MM.1S (cell line): ENCODE results near the gene TMEM198.

Experiments used
- DNase-seq: peaks from one replicate; pipeline ENCODE4 v3.0.0-alpha.2; 2015
- H2AFZ ChIP-seq: fragments of 300-600 bp; sonication (generic); 2 replicates; pipeline ENCODE4 v1.6.0; 2016; ENCODE audit warnings: antibody characterized with exemption, low read length
- H3F3A ChIP-seq: fragments of 300-600 bp; sonication (generic); 2 replicates; pipeline ENCODE4 v1.6.1; 2016; ENCODE audit warnings: mild to moderate bottlenecking, antibody characterized with exemption, low read length, moderate library complexity, mixed read lengths; ENCODE audit not compliant: insufficient read depth
- H3K27ac ChIP-seq: fragments of 300-600 bp; sonication (generic); 2 replicates; pipeline ENCODE4 v1.5.1; 2016; ENCODE audit warnings: mild to moderate bottlenecking, low read length
- H3K27me3 ChIP-seq: fragments of 300-600 bp; sonication (generic); replicated peaks from 2 replicates; pipeline ENCODE4 v1.6.0; 2016; ENCODE audit warnings: low read length; ENCODE audit not compliant: insufficient read depth
- H3K36me3 ChIP-seq: fragments of 300-600 bp; sonication (generic); replicated peaks from 2 replicates; pipeline ENCODE4 v1.6.1; 2016; ENCODE audit warnings: mild to moderate bottlenecking, low read length, mixed read lengths; ENCODE audit not compliant: insufficient read depth
- H3K4me1 ChIP-seq: fragments of 300-600 bp; sonication (generic); 2 replicates; pipeline ENCODE4 v1.6.1; 2016; ENCODE audit warnings: low read length, mixed read lengths
- H3K4me2 ChIP-seq: fragments of 300-600 bp; sonication (generic); 2 replicates; pipeline ENCODE4 v1.6.0; 2016; ENCODE audit warnings: low read depth, low read length
- H3K4me3 ChIP-seq: fragments of 300-600 bp; sonication (generic); 2 replicates; pipeline ENCODE4 v1.5.1; 2016; ENCODE audit warnings: low read length, mixed read lengths
- H3K79me2 ChIP-seq: fragments of 300-600 bp; sonication (generic); 2 replicates; pipeline ENCODE4 v1.6.1; 2016; ENCODE audit warnings: mixed run types, low read length, mixed read lengths
- H3K9ac ChIP-seq: fragments of 300-600 bp; sonication (generic); 2 replicates; pipeline ENCODE4 v1.6.1; 2016; ENCODE audit warnings: low read length, mixed read lengths
- H3K9me2 ChIP-seq: fragments of 300-600 bp; sonication (generic); replicated peaks from 2 replicates; pipeline ENCODE4 v1.6.1; 2016; ENCODE audit warnings: mild to moderate bottlenecking, low read length, mixed read lengths; ENCODE audit not compliant: insufficient read depth
- H3K9me3 ChIP-seq: fragments of 300-600 bp; sonication (generic); replicated peaks from 2 replicates; pipeline ENCODE4 v1.6.1; 2016; ENCODE audit warnings: mild to moderate bottlenecking, low read length, mixed read lengths; ENCODE audit not compliant: insufficient read depth
- H4K20me1 ChIP-seq: fragments of 300-600 bp; sonication (generic); 2 replicates; pipeline ENCODE4 v1.6.1; 2016; ENCODE audit warnings: mild to moderate bottlenecking, low read length, moderate library complexity, mixed read lengths; ENCODE audit not compliant: insufficient read depth
- EZH2 ChIP-seq: fragments of 300-600 bp; sonication (generic); optimal IDR thresholded peaks from 2 replicates; pipeline ENCODE3; 2017; ENCODE audit warnings: low read depth, mild to moderate bottlenecking, antibody characterized with exemption, low read length, mixed read lengths
- EZH2phosphoT487 ChIP-seq: fragments of 300-600 bp; sonication (generic); IDR thresholded peaks from 2 replicates; pipeline ENCODE4 v1.6.1; 2018; ENCODE audit warnings: antibody characterized with exemption, low read length
- TF ChIP-seq, protein P1 (sequence below): fragments of 300-600 bp; sonication (generic); IDR thresholded peaks from 2 replicates; pipeline ENCODE4 v1.5.1; 2016; ENCODE audit warnings: antibody characterized with exemption, low read length, mixed read lengths

TMEM198 gene

DNA sequence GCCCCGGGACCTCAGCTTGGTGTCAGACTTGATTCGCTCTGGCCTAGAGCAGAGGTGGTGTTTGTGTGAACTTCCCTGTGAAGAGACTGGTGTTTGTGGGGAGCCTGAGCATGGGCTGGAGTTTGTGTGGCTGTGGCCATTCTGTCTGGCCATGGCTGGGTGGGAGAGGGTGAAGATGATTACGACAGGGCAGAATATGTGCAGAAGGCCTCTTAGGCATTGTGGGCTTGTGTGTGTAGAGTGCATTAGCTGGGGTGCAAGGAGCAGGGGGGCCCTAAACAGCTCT is 17.0 kb downstream of the TMEM198 start:
- Histone ChIP-seq H3K27ac (no peak overlapping the region), H3K79me2 (no peaks in the 10 kb centered on the region), H3K4me2 (no peak overlapping the region), H3K4me3 (no peak overlapping the region), H4K20me1 (no peaks in the 10 kb centered on the region), H3F3A (no peaks in the 10 kb centered on the region), H3K27me3 (peaks cover 97% of the 10 kb centered on the region), H2AFZ (no peak overlapping the region), H3K36me3 (no peaks in the 10 kb centered on the region), H3K4me1 (no peaks in the 10 kb centered on the region), H3K9me2 (no peaks in the 10 kb centered on the region), H3K9ac (no peak overlapping the region), H3K9me3 (no peaks in the 10 kb centered on the region)
- no peak for DNase-seq
- TF ChIP-seq, protein P1, sequence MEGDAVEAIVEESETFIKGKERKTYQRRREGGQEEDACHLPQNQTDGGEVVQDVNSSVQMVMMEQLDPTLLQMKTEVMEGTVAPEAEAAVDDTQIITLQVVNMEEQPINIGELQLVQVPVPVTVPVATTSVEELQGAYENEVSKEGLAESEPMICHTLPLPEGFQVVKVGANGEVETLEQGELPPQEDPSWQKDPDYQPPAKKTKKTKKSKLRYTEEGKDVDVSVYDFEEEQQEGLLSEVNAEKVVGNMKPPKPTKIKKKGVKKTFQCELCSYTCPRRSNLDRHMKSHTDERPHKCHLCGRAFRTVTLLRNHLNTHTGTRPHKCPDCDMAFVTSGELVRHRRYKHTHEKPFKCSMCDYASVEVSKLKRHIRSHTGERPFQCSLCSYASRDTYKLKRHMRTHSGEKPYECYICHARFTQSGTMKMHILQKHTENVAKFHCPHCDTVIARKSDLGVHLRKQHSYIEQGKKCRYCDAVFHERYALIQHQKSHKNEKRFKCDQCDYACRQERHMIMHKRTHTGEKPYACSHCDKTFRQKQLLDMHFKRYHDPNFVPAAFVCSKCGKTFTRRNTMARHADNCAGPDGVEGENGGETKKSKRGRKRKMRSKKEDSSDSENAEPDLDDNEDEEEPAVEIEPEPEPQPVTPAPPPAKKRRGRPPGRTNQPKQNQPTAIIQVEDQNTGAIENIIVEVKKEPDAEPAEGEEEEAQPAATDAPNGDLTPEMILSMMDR = no peak
- TF ChIP-seq EZH2phosphoT487 = no peak
- no peak for TF ChIP-seq EZH2

DNA sequence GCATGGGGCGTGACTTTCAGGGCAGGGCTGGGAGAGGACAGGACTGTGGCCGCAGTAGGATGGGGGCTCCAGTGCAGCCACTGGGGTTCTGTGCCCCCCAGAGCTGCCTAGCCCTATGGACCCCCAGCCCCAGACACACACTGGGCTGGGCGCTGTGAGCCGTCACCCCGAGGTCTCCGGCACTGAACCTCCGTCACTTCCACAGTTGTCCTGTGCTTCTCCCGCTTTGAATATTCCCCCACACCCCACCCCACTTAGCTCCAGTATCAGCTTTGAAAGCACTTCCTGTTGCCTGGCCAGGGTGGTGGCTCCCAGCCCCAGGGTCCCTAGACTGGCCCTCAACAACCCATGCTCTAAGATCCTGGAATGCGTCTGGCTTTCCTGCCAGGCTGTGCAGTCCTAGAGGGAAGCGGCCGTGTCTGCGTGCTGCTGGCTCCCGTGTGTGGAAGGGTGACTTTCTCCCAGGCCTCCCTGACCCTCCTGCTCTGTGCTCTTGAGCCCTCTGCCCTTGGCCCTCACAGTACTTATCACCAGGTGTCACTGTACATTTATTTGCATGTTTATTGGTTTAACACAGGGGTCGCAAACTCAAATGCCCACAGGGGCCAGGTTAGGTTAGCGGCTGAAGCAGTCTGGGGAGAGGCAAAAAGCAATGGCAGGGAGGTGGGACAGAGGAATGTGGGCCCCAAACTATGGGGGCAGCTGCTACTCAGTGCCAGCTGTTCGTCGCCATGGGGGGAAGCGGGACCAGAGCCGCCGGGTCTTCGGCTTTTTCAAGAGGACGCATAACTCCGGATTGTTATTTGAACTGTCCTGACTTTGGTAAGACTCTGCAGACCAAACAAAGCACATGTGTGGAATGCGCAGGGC is 17.6 kb downstream of the TMEM198 start:
- no peaks in the 10 kb centered on the region for H3K9me3 ChIP-seq
- TF ChIP-seq EZH2phosphoT487 (no peak), EZH2 (no peak)
- TF ChIP-seq, protein P1 = no peak
- H3K79me2 ChIP-seq = no peaks in the 10 kb centered on the region
- no peak overlapping the region for H3K9ac ChIP-seq
- H3K36me3 ChIP-seq = no peaks in the 10 kb centered on the region
- peaks cover 97% of the 10 kb centered on the region for H3K27me3 ChIP-seq
- H3K9me2 ChIP-seq = no peaks in the 10 kb centered on the region
- H3F3A ChIP-seq = no peaks in the 10 kb centered on the region
- no peak overlapping the region for H2AFZ ChIP-seq
- DNase-seq = no peak
- H4K20me1 ChIP-seq = no peaks in the 10 kb centered on the region
- H3K27ac ChIP-seq = no peak overlapping the region
- no peak overlapping the region for H3K4me2 ChIP-seq
- no peaks in the 10 kb centered on the region for H3K4me1 ChIP-seq
- no peak overlapping the region for H3K4me3 ChIP-seq

DNA sequence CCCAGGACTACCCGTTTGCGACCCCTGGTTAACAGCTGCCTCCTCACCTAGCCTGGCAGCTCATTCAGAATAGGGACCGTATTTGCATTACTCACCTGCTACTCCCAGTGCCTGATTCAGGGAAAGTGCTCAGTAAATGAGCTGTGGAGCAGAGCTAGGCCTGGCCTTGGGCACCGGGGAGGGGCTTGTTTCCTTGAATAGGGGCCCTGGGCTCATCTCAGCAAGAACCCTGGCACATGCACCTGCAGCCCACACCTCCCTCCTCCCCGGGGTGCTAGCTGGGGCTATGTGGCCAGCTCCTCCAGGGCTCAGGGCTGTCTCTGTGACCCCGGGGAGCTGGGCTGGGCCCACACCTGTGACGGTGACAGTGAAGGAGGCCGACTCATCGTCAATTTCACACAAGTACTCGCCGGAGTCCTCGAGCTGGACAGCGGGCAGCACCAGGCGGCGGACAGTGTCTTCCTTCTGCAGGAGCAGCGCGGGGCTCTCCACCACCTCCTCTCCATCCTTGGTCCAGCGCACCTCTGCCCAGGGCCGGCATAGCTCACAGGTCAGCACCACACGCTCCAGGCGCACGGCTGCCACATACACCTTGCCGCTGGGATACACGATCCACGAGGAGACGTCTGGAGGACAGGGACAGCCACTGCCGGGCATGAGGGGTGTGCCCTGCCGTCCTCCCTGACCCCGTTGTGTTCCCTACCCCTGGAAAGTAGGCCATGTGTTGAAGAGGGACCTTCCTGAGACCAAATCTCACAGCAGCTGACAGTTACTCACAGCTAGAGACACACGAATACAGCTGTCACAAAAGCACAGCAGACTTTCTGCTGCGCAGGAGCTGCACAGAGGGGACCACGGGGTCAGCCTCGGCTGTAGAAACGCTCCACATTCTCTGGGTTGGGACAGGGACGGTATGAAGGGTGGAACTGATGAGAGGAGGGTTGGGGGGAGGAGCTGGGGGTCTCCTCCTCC is 18.5 kb downstream of the TMEM198 start:
- no peak overlapping the region for H3K9ac ChIP-seq
- TF ChIP-seq EZH2phosphoT487 = no peak
- TF ChIP-seq, protein P1 = no peak
- no peak for TF ChIP-seq EZH2

More for the DNA sequence above, 18.5 kb downstream of the TMEM198 start:
- DNase-seq = no peak
- no peak overlapping the region for H3K4me3 ChIP-seq
- peaks cover 97% of the 10 kb centered on the region for H3K27me3 ChIP-seq
- H3K9me2 ChIP-seq = no peaks in the 10 kb centered on the region
- H3K27ac ChIP-seq = no peak overlapping the region
- H4K20me1 ChIP-seq = no peaks in the 10 kb centered on the region
- no peaks in the 10 kb centered on the region for H3K4me1 ChIP-seq
- H3F3A ChIP-seq = no peaks in the 10 kb centered on the region
- H3K9me3 ChIP-seq = no peaks in the 10 kb centered on the region
- no peaks in the 10 kb centered on the region for H3K36me3 ChIP-seq
- H3K4me2 ChIP-seq = no peak overlapping the region
- H2AFZ ChIP-seq = no peak overlapping the region
- no peaks in the 10 kb centered on the region for H3K79me2 ChIP-seq
